Neutrophil (primary cell): ENCODE results near the gene SLC4A1.

Experiments
- H3K27ac ChIP-seq: fragments of 200-600 bp; sonication (generic); 2 replicates; pipeline ENCODE4 v1.5.1; 2016; ENCODE audit warnings: mild to moderate bottlenecking, moderate library complexity
- H3K27me3 ChIP-seq: fragments of 200-600 bp; sonication (generic); 2 replicates; pipeline ENCODE4 v1.6.0; 2016; ENCODE audit warnings: mild to moderate bottlenecking
- H3K36me3 ChIP-seq: fragments of 200-600 bp; sonication (generic); 2 replicates; pipeline ENCODE4 v1.5.1; 2017
- H3K4me1 ChIP-seq, 2 experiments: fragments of 200-600 bp in 1 of 2; sonication (generic) in 1 of 2; 1 replicate in 1 of 2; 2 replicates in 1 of 2; pipeline versions ENCODE4 v1.5.1 to v1.6.1; 2013 to 2016; ENCODE audit warnings: low read depth in 1 of 2, low read length in 1 of 2, mild to moderate bottlenecking in 1 of 2, moderate library complexity in 1 of 2; ENCODE audit not compliant: control insufficient read depth in 1 of 2, insufficient read depth in 1 of 2
- H3K4me3 ChIP-seq, 2 experiments: fragments of 200-600 bp in 1 of 2; sonication (generic) in 1 of 2; 1 replicate in 1 of 2; 2 replicates in 1 of 2; pipeline ENCODE4 v1.5.1; 2013 to 2016; ENCODE audit warnings: low read depth in 1 of 2, low read length in 1 of 2, mild to moderate bottlenecking in 1 of 2, moderate library complexity in 1 of 2
- H3K9me3 ChIP-seq: fragments of 200-600 bp; sonication (generic); 2 replicates; pipeline ENCODE4 v1.5.1; 2016
- TF ChIP-seq, protein P1 (sequence below): fragments of 200-600 bp; sonication (generic); IDR thresholded peaks from 2 replicates; pipeline ENCODE4 v1.5.1; 2016; ENCODE audit warnings: antibody characterized with exemption

The SLC4A1 gene

DNA sequence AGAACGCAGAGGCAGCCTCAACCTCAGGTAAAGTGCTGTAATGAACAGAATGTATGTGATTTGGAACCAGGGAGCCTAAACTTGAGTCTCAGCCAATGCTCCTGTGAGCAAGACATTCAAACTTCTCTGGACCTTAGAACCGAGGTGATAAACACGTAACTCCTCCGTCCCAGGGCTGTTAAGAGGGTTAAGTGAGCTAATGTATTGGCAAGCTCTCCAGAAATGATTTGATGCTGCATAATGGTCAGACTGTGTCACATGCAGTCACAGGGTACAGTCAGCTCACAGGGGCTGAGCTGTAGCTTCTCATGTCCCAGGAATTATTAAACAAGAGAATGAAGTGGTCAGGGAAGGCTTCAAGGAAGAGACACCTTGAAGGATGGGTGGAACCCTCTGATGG lies 10.0 kb upstream of the SLC4A1 start:
- Histone ChIP-seq H3K36me3 (no peaks in the 10 kb centered on the region), H3K4me1 (no peaks in the 10 kb centered on the region), H3K4me3 (no peak overlapping the region), H3K27ac (no peak overlapping the region), H3K27me3 (peaks cover 72% of the 10 kb centered on the region), H3K9me3 (no peaks in the 10 kb centered on the region)
- TF ChIP-seq, protein P1, sequence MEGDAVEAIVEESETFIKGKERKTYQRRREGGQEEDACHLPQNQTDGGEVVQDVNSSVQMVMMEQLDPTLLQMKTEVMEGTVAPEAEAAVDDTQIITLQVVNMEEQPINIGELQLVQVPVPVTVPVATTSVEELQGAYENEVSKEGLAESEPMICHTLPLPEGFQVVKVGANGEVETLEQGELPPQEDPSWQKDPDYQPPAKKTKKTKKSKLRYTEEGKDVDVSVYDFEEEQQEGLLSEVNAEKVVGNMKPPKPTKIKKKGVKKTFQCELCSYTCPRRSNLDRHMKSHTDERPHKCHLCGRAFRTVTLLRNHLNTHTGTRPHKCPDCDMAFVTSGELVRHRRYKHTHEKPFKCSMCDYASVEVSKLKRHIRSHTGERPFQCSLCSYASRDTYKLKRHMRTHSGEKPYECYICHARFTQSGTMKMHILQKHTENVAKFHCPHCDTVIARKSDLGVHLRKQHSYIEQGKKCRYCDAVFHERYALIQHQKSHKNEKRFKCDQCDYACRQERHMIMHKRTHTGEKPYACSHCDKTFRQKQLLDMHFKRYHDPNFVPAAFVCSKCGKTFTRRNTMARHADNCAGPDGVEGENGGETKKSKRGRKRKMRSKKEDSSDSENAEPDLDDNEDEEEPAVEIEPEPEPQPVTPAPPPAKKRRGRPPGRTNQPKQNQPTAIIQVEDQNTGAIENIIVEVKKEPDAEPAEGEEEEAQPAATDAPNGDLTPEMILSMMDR: no peak

- H3K27me3 ChIP-seq: peaks cover 60% of the 10 kb centered on the region
- no peaks in the 10 kb centered on the region for H3K4me1 ChIP-seq
- H3K27ac ChIP-seq: no peak overlapping the region
- H3K36me3 ChIP-seq: no peaks in the 10 kb centered on the region
- no peak overlapping the region for H3K4me3 ChIP-seq
- TF ChIP-seq, protein P1: no peak
- no peaks in the 10 kb centered on the region for H3K9me3 ChIP-seq
Measured at GRCh38 chr17:44273607-44274006, 5.7 kb upstream of the SLC4A1 start.

- TF ChIP-seq, protein P1: no peak
- peaks cover 54% of the 10 kb centered on the region for H3K27me3 ChIP-seq
- no peak overlapping the region for H3K27ac ChIP-seq
- no peak overlapping the region for H3K4me3 ChIP-seq
- H3K9me3 ChIP-seq: no peaks in the 10 kb centered on the region
- H3K4me1 ChIP-seq: no peaks in the 10 kb centered on the region
- no peaks in the 10 kb centered on the region for H3K36me3 ChIP-seq
Measured at GRCh38 chr17:44272954-44273353, 5.0 kb upstream of the SLC4A1 start.

- no peak overlapping the region for H3K27ac ChIP-seq
- H3K9me3 ChIP-seq: no peaks in the 10 kb centered on the region
- H3K27me3 ChIP-seq: peaks cover 48% of the 10 kb centered on the region
- H3K36me3 ChIP-seq: no peaks in the 10 kb centered on the region
- TF ChIP-seq, protein P1: no peak
- H3K4me1 ChIP-seq: no peaks in the 10 kb centered on the region
- H3K4me3 ChIP-seq: no peak overlapping the region
Measured at GRCh38 chr17:44272321-44272951, 4.5 kb upstream of the SLC4A1 start.

DNA sequence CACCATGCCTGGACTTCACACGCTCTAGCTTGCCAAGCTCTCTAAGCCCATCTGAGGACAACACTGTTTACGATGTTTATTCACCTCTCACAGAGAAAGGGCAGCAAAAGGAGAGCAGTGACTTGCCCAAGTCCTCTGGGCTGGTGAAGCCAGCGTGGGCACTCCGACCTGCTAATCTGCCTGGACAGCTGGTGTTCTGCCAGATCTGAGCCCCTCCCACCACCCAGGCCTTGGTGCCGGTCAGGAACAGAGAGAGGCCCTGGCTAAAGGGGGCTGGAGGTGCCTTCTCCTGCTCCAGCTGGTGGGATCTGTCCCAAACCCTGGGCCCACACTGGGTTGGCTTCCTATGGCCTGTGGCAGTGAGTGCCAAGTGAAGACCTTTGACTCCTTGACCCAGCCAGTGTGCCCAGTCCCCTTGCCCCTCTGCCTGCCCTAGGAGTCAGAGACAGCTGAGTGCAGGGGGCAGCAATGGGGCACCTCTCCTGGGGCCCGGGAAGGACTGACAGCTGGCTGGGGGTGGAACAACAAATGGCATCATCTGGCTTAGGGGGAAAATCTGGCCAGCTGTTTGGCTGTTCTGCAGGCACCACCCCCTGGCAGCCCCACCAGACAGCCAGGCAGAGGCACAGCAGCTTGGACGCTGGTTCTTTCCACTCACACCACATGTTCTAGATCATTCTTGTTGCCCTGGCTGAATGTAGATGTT lies 1.8 kb upstream of the SLC4A1 start:
- Histone ChIP-seq H3K27me3 (peaks cover 33% of the 10 kb centered on the region), H3K27ac (no peak overlapping the region), H3K9me3 (no peaks in the 10 kb centered on the region), H3K36me3 (no peaks in the 10 kb centered on the region), H3K4me3 (no peak overlapping the region), H3K4me1 (no peaks in the 10 kb centered on the region)
- TF ChIP-seq, protein P1: no peak
